ENCODE data around the gene ST8SIA5. TPM values are rescaled to one million over a fixed set of nuclear protein-coding genes. Genes with fewer than 3 reads are reported as not detected.

The ST8SIA5 gene
- total and polyA plus RNA-seq, 2 of the 4 experiments (the other 2 are of a cell fraction), result 0.03 TPM; not detected in 1

DNA sequence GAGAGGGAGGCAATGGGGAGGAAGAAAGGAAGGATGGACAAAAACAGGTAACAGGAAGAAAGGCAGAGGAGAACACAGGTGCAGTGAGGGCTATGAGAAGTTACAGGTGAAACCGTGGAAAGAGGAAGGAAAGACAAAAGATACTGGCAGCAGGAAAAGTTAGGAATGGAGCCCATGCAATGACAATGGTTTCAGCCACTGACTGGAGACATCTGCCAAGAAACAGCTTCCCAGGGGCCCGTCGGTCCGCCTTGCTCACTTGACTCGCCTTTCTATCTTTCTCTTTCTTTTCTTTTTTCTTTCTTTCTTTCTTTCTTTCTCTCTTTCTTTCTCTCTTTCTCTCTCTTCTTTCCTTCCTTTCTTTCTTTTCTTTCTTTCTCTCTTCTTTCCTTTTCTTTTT, 37.5 kb downstream of the ST8SIA5 start:
- TF ChIP-seq FOS (IDR thresholded peaks at IDR 0.05; ENCODE audit: low read depth, low read length) (no peak), POLR2A (IDR thresholded peaks at IDR 0.05; ENCODE audit: low read depth, low read length) (no peak), MAFK (IDR thresholded peaks at IDR 0.05; ENCODE audit: low read depth, low read length) (no peak), RAD21 (IDR thresholded peaks at IDR 0.05; ENCODE audit: low read length) (no peak), CEBPB (IDR thresholded peaks at IDR 0.05; ENCODE audit: low read depth, low read length) (no peak), MAZ (IDR thresholded peaks at IDR 0.05; ENCODE audit: borderline replicate concordance, low read depth, low read length) (no peak), NFE2L2 (IDR thresholded peaks at IDR 0.05; ENCODE audit: low read depth, low read length) (no peak), CHD1 (IDR thresholded peaks at IDR 0.05; ENCODE audit: low read depth, low read length) (no peak), CTCF (conservative IDR thresholded peaks at IDR 0.05; ENCODE audit: low read depth, low read length) (no peak)
- no TSS peak for BruUV-seq (replicated peaks)
- no peaks in the 10 kb centered on the region for H3K36me3 ChIP-seq (ENCODE audit: control insufficient read depth, insufficient read depth, low read length)
- H4K91ac ChIP-seq (ENCODE audit: insufficient read depth, low read depth, low read length), result no peak overlapping the region
- 92% methylated on average over 2 of the region's 5 CpGs; no CpG with 5 or more reads in 1 of the 2 experiments for WGBS, 2 experiments (ENCODE audit: extremely low coverage in 2 of 2, insufficient read length in 1 of 2)
- dilution Hi-C loops (cut with HindIII; ENCODE audit: low sequenced_read_pairs, unreplicated experiment), result no loop called here
- ATAC-seq (ENCODE audit: low read depth), result no peak
- H3K79me1 ChIP-seq (ENCODE audit: low read depth in 1 of 2, low read length in 2 of 2), result no peaks in the 10 kb centered on the region
- no peak overlapping the region for H3K18ac ChIP-seq (ENCODE audit: low read depth, low read length)
- H3K9me3 ChIP-seq (ENCODE audit: control insufficient read depth, insufficient read depth, low read length), result no peaks in the 10 kb centered on the region
- no peak overlapping the region for H3K56ac ChIP-seq (ENCODE audit: extremely low read depth, insufficient read depth, low read length)
- DNase-seq, result no peak
- no peak overlapping the region; the same call in 1 of the 2 replicates for H3K4me2 ChIP-seq (ENCODE audit: low read depth, low read length)
- no peak overlapping the region for H2BK15ac ChIP-seq (ENCODE audit: low read depth, low read length)
- ChIA-PET POLR2A (ENCODE audit: unreplicated experiment) (no interaction called here), CTCF (no interaction called here)
- intact Hi-C loops (cut with micrococcal nuclease), result no loop called here
- H3K14ac ChIP-seq (replicated peaks; ENCODE audit: low read depth, low read length), result peak overlapping the region; percentile 45; the same call in 1 of the 2 replicates
- no peak overlapping the region for H2AK9ac ChIP-seq (replicated peaks; ENCODE audit: low read depth, low read length, poor library complexity)
- H2BK20ac ChIP-seq (ENCODE audit: low read depth, low read length), result 0 out of 2 replicates have a peak overlapping the region, but pooled peaks have one; percentile 1
- peak overlapping the region; percentile 61 for H2AFZ ChIP-seq (replicated peaks; ENCODE audit: low read length, poor library complexity)
- in situ Hi-C loops (cut with MboI; ENCODE audit: low sequenced_read_pairs), result no loop called here
- no peak overlapping the region for H3K9ac ChIP-seq (ENCODE audit: low read depth, low read length)
- peaks cover 4% of the 10 kb centered on the region; the same call in 1 of the 2 replicates for H3K4me1 ChIP-seq (ENCODE audit: control insufficient read depth, insufficient read depth, low read length)
- H3K9me1 ChIP-seq (ENCODE audit: insufficient read depth, low read length), result peaks cover 4% of the 10 kb centered on the region; the same call in 1 of the 2 replicates
- peak overlapping the region; percentile 39; the same call in 1 of the 2 replicates for H2AK5ac ChIP-seq (ENCODE audit: low read depth, low read length)
- H3K27me3 ChIP-seq (ENCODE audit: control insufficient read depth, insufficient read depth, low read length), result no peaks in the 10 kb centered on the region
- no peak overlapping the region for H2BK5ac ChIP-seq (ENCODE audit: low read depth, low read length, poor library complexity, severe bottlenecking)
- no peak overlapping the region for H3K4ac ChIP-seq (ENCODE audit: low read depth, low read length)
- no peak overlapping the region for H3K4me3 ChIP-seq (ENCODE audit: insufficient read depth, low read depth, low read length)
- H4K8ac ChIP-seq (ENCODE audit: low read depth in 2 of 2, low read length in 2 of 2), result peak overlapping the region in 1 of 2 experiments; percentile 33; a peak in 1 of 4 replicates
- no peak overlapping the region for H3K23ac ChIP-seq (ENCODE audit: low read depth, low read length)
- no peak overlapping the region for H3K27ac ChIP-seq (ENCODE audit: insufficient read depth, low read length)
- no peak overlapping the region for H4K5ac ChIP-seq (ENCODE audit: low read depth, low read length)
- H4K20me1 ChIP-seq (ENCODE audit: insufficient read depth, low read length), result no peaks in the 10 kb centered on the region
- peak overlapping the region; percentile 62; the same call in 1 of the 2 replicates for H2BK120ac ChIP-seq (ENCODE audit: low read depth, low read length)
